WTC11 (cell line): ENCODE measurements around the gene OR2F2. TPM values are rescaled to one million over a fixed set of nuclear protein-coding genes. Genes with fewer than 3 reads are reported as not detected.

ENCODE experiments used
- ATAC-seq: fragments of 200-7000 bp; cut with Tn5 transposase; 2 replicates; pipeline ENCODE4 v1.10.0; 2021; ENCODE audit warnings: mild to moderate bottlenecking, moderate library complexity
- CTCF ChIA-PET: fragments of 300-600 bp; sonication (Branson Sonifier 250); formaldehyde crosslinking; loops from one replicate; lab custom pipeline; 2021; ENCODE audit warnings: antibody characterized with exemption; lab: Charles Lee
- POLR2A ChIA-PET: fragments of 350-600 bp; sonication (Branson Sonifier 250); formaldehyde crosslinking; loops from one replicate; lab custom pipeline; 2021; ENCODE audit warnings: antibody characterized with exemption; lab: Charles Lee
- DNase-seq: peaks from one replicate; pipeline ENCODE4 v3.0.0; 2021; ENCODE audit warnings: low spot score
- H3K27ac Mint-ChIP-seq: 2 replicates; pipeline ENCODE4 v1.8.0; 2021; ENCODE audit warnings: mixed read lengths
- H3K27me3 Mint-ChIP-seq: 2 replicates; pipeline ENCODE4 v1.8.0; 2021; ENCODE audit warnings: low read depth, mild to moderate bottlenecking, moderate library complexity, mixed read lengths
- H3K36me3 Mint-ChIP-seq: 2 replicates; pipeline ENCODE4 v1.8.0; 2021; ENCODE audit warnings: mixed read lengths
- H3K4me1 Mint-ChIP-seq: 2 replicates; pipeline ENCODE4 v1.8.0; 2022; ENCODE audit warnings: mixed read lengths
- H3K4me3 Mint-ChIP-seq: 2 replicates; pipeline ENCODE4 v1.8.0; 2021; ENCODE audit warnings: mild to moderate bottlenecking, moderate library complexity, mixed read lengths
- H3K9me3 Mint-ChIP-seq: 2 replicates; pipeline ENCODE4 v1.8.0; 2021; ENCODE audit warnings: mixed read lengths
- AFF4 ChIP-seq: sonication (generic); formaldehyde crosslinking; IDR thresholded peaks from 2 replicates; pipeline ENCODE4 v1.8.1; 2023; ENCODE audit warnings: mild to moderate bottlenecking, missing genetic modification reagents, borderline replicate concordance
- CDX4 ChIP-seq: fragments of 250-450 bp; sonication (Bioruptor Pico); IDR thresholded peaks from 2 replicates; pipeline ENCODE4 v1.9.0; 2021; ENCODE audit warnings: moderate library complexity, mild to moderate bottlenecking, inconsistent platforms, borderline replicate concordance
- ELF4 ChIP-seq: sonication (generic); formaldehyde crosslinking; IDR thresholded peaks from 2 replicates; pipeline ENCODE4 v1.8.1; 2022; ENCODE audit warnings: low read depth, mild to moderate bottlenecking, moderate library complexity, missing genetic modification reagents
- ESRRA ChIP-seq: sonication (generic); formaldehyde crosslinking; IDR thresholded peaks from 2 replicates; pipeline ENCODE4 v1.8.1; 2022; ENCODE audit warnings: mild to moderate bottlenecking, missing genetic modification reagents, borderline replicate concordance
- ETV6 ChIP-seq: sonication (generic); formaldehyde crosslinking; IDR thresholded peaks from 2 replicates; pipeline ENCODE4 v1.8.1; 2022; ENCODE audit warnings: mild to moderate bottlenecking, missing genetic modification reagents
- FOXK1 ChIP-seq: sonication (generic); formaldehyde crosslinking; IDR thresholded peaks from 2 replicates; pipeline ENCODE4 v1.8.0; 2022; ENCODE audit warnings: mild to moderate bottlenecking, moderate library complexity, missing genetic modification reagents
- HMGXB4 ChIP-seq: sonication (generic); formaldehyde crosslinking; IDR thresholded peaks from 2 replicates; pipeline ENCODE4 v1.8.1; 2023; ENCODE audit warnings: mild to moderate bottlenecking, moderate library complexity, missing genetic modification reagents
- IRF2 ChIP-seq: sonication (generic); formaldehyde crosslinking; IDR thresholded peaks from 2 replicates; pipeline ENCODE4 v1.8.0; 2022; ENCODE audit warnings: low read depth, missing genetic modification reagents, borderline replicate concordance
- JAZF1 ChIP-seq: fragments of 250-450 bp; sonication (Bioruptor Pico); IDR thresholded peaks from 2 replicates; pipeline ENCODE4 v1.9.0; 2021; ENCODE audit warnings: moderate library complexity, mild to moderate bottlenecking, inconsistent platforms
- JUN ChIP-seq: sonication (generic); formaldehyde crosslinking; IDR thresholded peaks from 2 replicates; pipeline ENCODE4 v1.8.0; 2023; ENCODE audit warnings: mild to moderate bottlenecking, missing genetic modification reagents
- MAX ChIP-seq: sonication (generic); formaldehyde crosslinking; IDR thresholded peaks from 2 replicates; pipeline ENCODE4 v1.8.0; 2022; ENCODE audit warnings: mild to moderate bottlenecking, missing genetic modification reagents
- NFE2L1 ChIP-seq: sonication (generic); formaldehyde crosslinking; IDR thresholded peaks from 2 replicates; pipeline ENCODE4 v1.8.1; 2023; ENCODE audit warnings: missing genetic modification reagents
- NFYB ChIP-seq: sonication (generic); formaldehyde crosslinking; conservative IDR thresholded peaks from 2 replicates; pipeline ENCODE4 v1.8.0; 2022; ENCODE audit warnings: low read depth, missing genetic modification reagents
- PRDM15 ChIP-seq: sonication (generic); formaldehyde crosslinking; IDR thresholded peaks from 2 replicates; pipeline ENCODE4 v1.8.0; 2022; ENCODE audit warnings: missing genetic modification reagents
- RORB ChIP-seq: fragments of 250-450 bp; sonication (Bioruptor Pico); IDR thresholded peaks from 2 replicates; pipeline ENCODE4 v1.9.0; 2021; ENCODE audit warnings: mild to moderate bottlenecking
- TCF7 ChIP-seq: sonication (generic); formaldehyde crosslinking; IDR thresholded peaks from 2 replicates; pipeline ENCODE4 v1.8.0; 2022; ENCODE audit warnings: mild to moderate bottlenecking, low read depth, missing genetic modification reagents, moderate library complexity
- USF2 ChIP-seq: sonication (generic); formaldehyde crosslinking; IDR thresholded peaks from 2 replicates; pipeline ENCODE4 v1.8.1; 2023; ENCODE audit warnings: mild to moderate bottlenecking, missing genetic modification reagents, moderate library complexity
- ZBTB43 ChIP-seq: sonication (generic); formaldehyde crosslinking; IDR thresholded peaks from 2 replicates; pipeline ENCODE4 v1.8.1; 2023; ENCODE audit warnings: mild to moderate bottlenecking, missing genetic modification reagents
- ZMAT4 ChIP-seq: fragments of 250-450 bp; sonication (Bioruptor Pico); IDR thresholded peaks from 2 replicates; pipeline ENCODE4 v1.9.0; 2021; ENCODE audit warnings: mild to moderate bottlenecking
- ZNF138 ChIP-seq: sonication (generic); formaldehyde crosslinking; conservative IDR thresholded peaks from 2 replicates; pipeline ENCODE4 v1.8.1; 2022; ENCODE audit warnings: mild to moderate bottlenecking, moderate library complexity, missing genetic modification reagents
- ZNF416 ChIP-seq: fragments of 250-450 bp; sonication (Bioruptor Pico); IDR thresholded peaks from 2 replicates; pipeline ENCODE4 v1.9.0; 2021; ENCODE audit warnings: mild to moderate bottlenecking, inconsistent platforms
- total RNA-seq: library from RNA; stranded (reverse); gene quantifications from 3 replicates; pipeline ENCODE4 v1.2.3, GENCODE V29; 2021

Gene OR2F2
- total RNA-seq, 1 experiment from 2014 or later, result not detected

GRCh38 chr7:143954135-143954534 is 19.1 kb downstream of the OR2F2 start:
- TF ChIP-seq MAX (CRISPR knock-in tag) (no peak), FOXK1 (no peak), CDX4 (CRISPR knock-in tag) (no peak), ZMAT4 (CRISPR knock-in tag) (no peak), TCF7 (CRISPR knock-in tag) (no peak)
- TF ChIP-seq, all 79 proteins: peak for 0
- no peaks in the 10 kb centered on the region for H3K36me3 Mint-ChIP-seq
- DNase-seq, result no peak
- CTCF ChIA-PET, result no interaction called here
- no peak for ATAC-seq
- H3K27ac Mint-ChIP-seq, result no peak overlapping the region
- H3K4me3 Mint-ChIP-seq, result no peak overlapping the region
- POLR2A ChIA-PET, result no interaction called here
- peaks cover 8% of the 10 kb centered on the region; the same call in 1 of the 2 replicates for H3K9me3 Mint-ChIP-seq
- no peaks in the 10 kb centered on the region; the same call in 1 of the 2 replicates for H3K27me3 Mint-ChIP-seq
- peaks cover 14% of the 10 kb centered on the region for H3K4me1 Mint-ChIP-seq

GRCh38 chr7:143954544-143954943 is 19.5 kb downstream of the OR2F2 start, which contains the start of gene OR2F1:
OR2F1 (plus strand) TSS chr7:143954844; CDS start chr7:143959971, 5,127 bp downstream.
- no peak for ATAC-seq
- CTCF ChIA-PET, result no interaction called here
- H3K36me3 Mint-ChIP-seq, result no peaks in the 10 kb centered on the region

More at GRCh38 chr7:143954544-143954943, 19.5 kb downstream of the OR2F2 start, which contains the start of gene OR2F1:
- TF ChIP-seq ESRRA (CRISPR knock-in tag), result no peak
- TF ChIP-seq JAZF1 (CRISPR knock-in tag), result no peak
- TF ChIP-seq JUN (CRISPR knock-in tag), result no peak
- TF ChIP-seq AFF4 (CRISPR knock-in tag), result no peak
- no peak for TF ChIP-seq IRF2
- TF ChIP-seq USF2, result no peak
- no peak for TF ChIP-seq RORB (CRISPR knock-in tag)
- no peak for TF ChIP-seq HMGXB4
- TF ChIP-seq ELF4 (CRISPR knock-in tag), result no peak
- TF ChIP-seq NFE2L1 (CRISPR knock-in tag), result no peak
- no peak for TF ChIP-seq NFYB (CRISPR knock-in tag)
- TF ChIP-seq ZBTB43, result no peak
- TF ChIP-seq ZNF138 (CRISPR knock-in tag), result no peak
- no peak for TF ChIP-seq PRDM15 (CRISPR knock-in tag)
- TF ChIP-seq ZNF416 (CRISPR knock-in tag), result no peak
- no peak for TF ChIP-seq ETV6
- no peaks in the 10 kb centered on the region; the same call in 1 of the 2 replicates for H3K27me3 Mint-ChIP-seq
- H3K27ac Mint-ChIP-seq, result no peak within 1 kb of the TSS
- H3K9me3 Mint-ChIP-seq, result peaks cover 8% of the 10 kb centered on the region; the same call in 1 of the 2 replicates
- H3K4me1 Mint-ChIP-seq, result peaks cover 14% of the 10 kb centered on the region
- POLR2A ChIA-PET, result no interaction called here
- no peak within 1 kb of the TSS for H3K4me3 Mint-ChIP-seq
- DNase-seq, result no peak
